Mammary epithelial cell (primary cell): ENCODE data around the gene BRIP1.

ENCODE experiments used
- CTCF ChIP-seq, 2 donors: IDR thresholded peaks in 1 of 2; conservative IDR thresholded peaks in 1 of 2; 2 replicates each; pipeline ENCODE4 v1.5.1; 2011 to 2012; ENCODE audit warnings: inconsistent platforms in 2 of 2, low read length in 2 of 2, mild to moderate bottlenecking in 2 of 2, control low read depth in 1 of 2, low read depth in 1 of 2; ENCODE audit not compliant: insufficient read depth in 1 of 2; ENCODE audit errors: extremely low read depth in 1 of 2
- EZH2 ChIP-seq: IDR thresholded peaks from 2 replicates; pipeline ENCODE4 v1.6.1; 2012; ENCODE audit warnings: low read length, inconsistent platforms, borderline replicate concordance

DNA sequence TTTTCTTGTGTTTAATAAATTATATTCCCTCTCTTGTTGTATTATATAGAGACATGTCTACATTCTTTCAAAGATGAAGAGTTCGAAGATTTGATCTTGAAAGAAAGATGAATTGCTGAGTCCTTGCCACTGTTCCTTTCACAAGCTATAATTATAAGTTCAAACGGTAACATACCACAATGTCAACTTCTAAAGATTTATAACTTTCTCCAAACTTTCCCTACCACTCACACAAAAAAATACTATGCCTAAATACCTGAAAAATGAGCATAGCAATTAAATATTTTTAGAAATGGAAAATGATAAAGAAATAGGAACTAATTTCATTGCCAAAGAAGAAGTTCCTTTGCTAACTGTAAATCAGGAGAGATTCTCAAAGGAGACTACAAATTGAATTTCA is 50.6 kb downstream of the BRIP1 start:
- no peak for TF ChIP-seq CTCF (conservative IDR thresholded peaks at IDR 0.05 in 1 of 2, IDR thresholded peaks at IDR 0.05 in 1 of 2; ENCODE audit: extremely low read depth in 1 of 2, insufficient read depth in 1 of 2, low read depth in 1 of 2, low read length in 2 of 2)
- TF ChIP-seq EZH2: no peak
